Left forelimb (tissue), 1 donor: ENCODE data around the gene SYTL3.
"Not testable (repeated sequence)": the region's sequence is repeated elsewhere in the genome, so short reads cannot be mapped to it uniquely, and the experiment has no call there.

Experiments
- DNase-seq: peaks from one replicate; pipeline ENCODE4 v3.0.0-alpha.2; 2018; ENCODE audit warnings: low spot score

SYTL3 gene

GRCh38 chr6:158621694-158622544 lies 27.9 kb upstream of the SYTL3 start:
- DNase-seq = no peak

- no peak for DNase-seq
These were observed 27.2 kb upstream of the SYTL3 start for GRCh38 chr6:158622545-158623190.

GRCh38 chr6:158624684-158625682 lies 24.9 kb upstream of the SYTL3 start:
- DNase-seq = no peak

- DNase-seq = no peak
These were observed 24.0 kb upstream of the SYTL3 start for GRCh38 chr6:158625881-158626305.

GRCh38 chr6:158626360-158627167 lies 23.3 kb upstream of the SYTL3 start:
- no peak for DNase-seq

- DNase-seq = no peak
These were observed 22.5 kb upstream of the SYTL3 start for GRCh38 chr6:158627168-158627939.

GRCh38 chr6:158627940-158628211 lies 22.0 kb upstream of the SYTL3 start:
- no peak for DNase-seq

GRCh38 chr6:158628542-158628941 lies 21.3 kb upstream of the SYTL3 start:
- DNase-seq = no peak

- DNase-seq = no peak
These were observed 20.3 kb upstream of the SYTL3 start for GRCh38 chr6:158629367-158630221.

- no peak for DNase-seq
These were observed 18.8 kb upstream of the SYTL3 start for GRCh38 chr6:158630938-158631616.

GRCh38 chr6:158631678-158632537 lies 17.9 kb upstream of the SYTL3 start:
- DNase-seq = no peak

- not testable (repeated sequence) for DNase-seq
These were observed 17.2 kb upstream of the SYTL3 start for GRCh38 chr6:158632538-158633119.

- no peak for DNase-seq
These were observed 16.7 kb upstream of the SYTL3 start for GRCh38 chr6:158633127-158633526.

- DNase-seq = no peak
These were observed 15.0 kb upstream of the SYTL3 start for GRCh38 chr6:158634695-158635426.

- no peak for DNase-seq
These were observed 14.3 kb upstream of the SYTL3 start for GRCh38 chr6:158635427-158636073.

GRCh38 chr6:158636778-158637177 lies 13.1 kb upstream of the SYTL3 start:
- no peak for DNase-seq
